CMK (cell line): ENCODE results near the gene TMC4.
A peak's percentile ranks its signal among the peaks of the same experiment; 100 is the strongest.
"Not testable (repeated sequence)": the region's sequence is repeated elsewhere in the genome, so short reads cannot be mapped to it uniquely, and the experiment has no call there.

Source experiments
- DNase-seq: peaks from one replicate; pipeline ENCODE4 v3.0.0-alpha.2; 2010; ENCODE audit warnings: low read depth

The TMC4 gene

DNA sequence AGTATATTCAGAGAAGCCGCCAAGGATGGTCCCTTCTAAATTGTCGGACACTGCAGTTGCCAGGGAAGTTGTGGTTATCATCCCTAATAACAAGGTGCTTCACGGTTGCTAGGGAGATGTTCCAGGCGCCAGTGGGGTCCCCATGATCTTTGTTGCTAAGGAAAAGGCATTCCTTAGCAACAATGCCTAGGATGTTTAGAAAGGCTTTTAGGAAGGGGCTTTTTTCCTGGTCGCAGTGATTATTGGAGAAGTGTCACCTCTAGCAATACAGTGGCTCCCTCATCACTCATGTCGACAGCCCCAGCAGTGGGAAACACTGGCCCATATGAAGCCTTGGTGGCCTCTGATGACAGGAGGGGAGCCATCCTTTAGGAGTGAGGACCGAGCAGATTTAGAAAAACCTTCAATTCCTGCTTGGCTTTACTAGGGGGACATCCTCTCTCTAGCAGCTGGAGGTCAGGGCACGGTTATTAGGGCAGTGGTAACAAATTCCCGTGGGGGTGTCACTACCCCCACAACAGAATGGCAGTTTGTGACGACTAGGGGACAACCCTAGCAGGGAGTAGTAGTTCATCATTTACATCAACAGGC is 6.4 kb upstream of the TMC4 start:
- DNase-seq, result no peak

DNA sequence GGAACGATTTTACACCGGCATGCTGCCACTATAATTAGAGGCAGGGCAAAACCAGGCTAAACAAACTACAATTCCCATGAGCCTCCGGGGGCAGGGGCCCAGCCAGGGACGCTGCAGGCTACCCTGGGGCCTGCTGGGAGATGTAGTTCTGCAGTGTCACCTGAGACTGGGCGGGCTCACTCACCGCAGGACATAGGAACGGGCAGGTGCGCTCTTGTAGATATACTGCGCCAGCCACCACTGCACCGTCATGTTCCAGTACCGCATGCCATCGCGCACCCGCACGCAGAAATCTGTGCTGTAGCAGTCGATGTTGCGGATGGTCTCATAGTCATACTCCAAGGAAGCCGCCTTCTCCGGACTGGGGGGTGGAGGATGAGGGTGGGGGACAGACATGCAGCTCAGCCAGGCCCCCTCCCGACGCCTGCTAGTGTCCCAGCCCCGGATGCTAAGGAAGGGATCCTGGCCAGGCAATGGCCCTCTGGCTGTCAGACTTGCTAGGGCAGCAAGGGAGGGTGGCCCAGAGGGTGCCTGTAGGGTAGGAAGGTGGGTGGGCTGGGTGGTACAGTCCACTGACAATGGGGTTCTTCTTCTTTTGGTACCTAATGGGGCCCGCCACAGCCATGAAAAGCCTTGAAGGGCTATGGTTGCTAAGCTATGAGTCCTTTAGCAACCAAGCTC is 5.8 kb upstream of the TMC4 start:
- no peak for DNase-seq

DNA sequence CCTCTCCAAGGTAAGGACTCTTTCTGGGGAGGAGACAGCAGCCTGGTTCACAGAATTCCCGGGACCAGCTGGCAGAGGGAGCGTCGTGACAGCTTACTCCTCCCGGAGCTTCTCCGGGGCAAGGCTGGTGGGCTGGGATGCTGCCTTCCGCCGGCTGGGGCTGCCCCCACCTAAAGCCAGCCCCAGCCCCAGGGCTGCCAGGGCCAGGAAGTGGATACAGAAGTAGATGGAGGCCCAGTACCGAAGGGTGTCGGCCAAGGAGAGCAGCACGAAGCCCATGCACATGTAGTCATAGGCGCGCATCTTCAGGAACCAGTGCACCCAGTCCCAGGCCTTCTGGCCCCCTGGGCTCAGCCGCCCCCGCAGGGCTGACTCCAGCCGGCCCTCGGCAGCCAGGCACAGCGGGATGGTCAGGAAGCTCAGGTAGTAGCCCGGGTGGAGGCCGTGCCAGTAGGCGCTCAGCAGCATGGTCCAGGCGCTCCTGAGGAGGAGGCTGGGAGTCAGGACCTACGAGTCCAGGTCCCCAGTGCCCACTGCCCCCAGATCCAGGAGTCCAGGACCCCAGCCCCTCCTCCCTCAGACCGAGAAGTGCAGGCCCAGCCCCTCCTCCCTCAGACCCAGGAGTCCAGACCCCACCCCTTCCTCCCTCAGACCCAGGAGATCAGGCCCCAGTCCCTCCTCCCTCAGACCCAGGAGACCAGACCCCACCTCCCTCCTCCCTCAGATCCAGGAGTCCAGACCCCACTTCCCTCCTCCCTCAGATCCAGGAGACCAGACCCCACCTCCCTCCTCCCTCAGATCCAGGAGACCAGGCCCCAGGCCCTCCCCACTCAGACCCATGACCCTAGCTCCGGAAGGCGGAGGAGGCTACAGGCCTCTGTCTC is 1.2 kb upstream of the TMC4 start:
- no peak for DNase-seq

DNA sequence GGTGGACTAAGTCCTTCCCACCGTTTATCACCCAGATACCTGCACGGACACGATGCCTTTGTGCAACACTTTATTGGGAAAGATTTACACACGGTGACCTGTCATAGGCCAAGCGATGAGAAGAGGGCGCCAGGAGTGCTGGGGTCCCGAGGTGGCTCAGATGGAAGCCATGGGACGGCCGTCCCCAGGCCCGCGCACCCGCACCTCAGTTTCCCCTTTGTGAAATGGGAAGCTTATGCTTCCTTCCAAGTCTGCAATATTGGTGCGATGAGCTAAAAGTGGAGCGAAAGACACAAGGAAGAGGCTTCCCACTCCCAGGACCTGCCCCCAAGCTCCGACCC is 369 bp upstream of the TMC4 start:
- no peak for DNase-seq

DNA sequence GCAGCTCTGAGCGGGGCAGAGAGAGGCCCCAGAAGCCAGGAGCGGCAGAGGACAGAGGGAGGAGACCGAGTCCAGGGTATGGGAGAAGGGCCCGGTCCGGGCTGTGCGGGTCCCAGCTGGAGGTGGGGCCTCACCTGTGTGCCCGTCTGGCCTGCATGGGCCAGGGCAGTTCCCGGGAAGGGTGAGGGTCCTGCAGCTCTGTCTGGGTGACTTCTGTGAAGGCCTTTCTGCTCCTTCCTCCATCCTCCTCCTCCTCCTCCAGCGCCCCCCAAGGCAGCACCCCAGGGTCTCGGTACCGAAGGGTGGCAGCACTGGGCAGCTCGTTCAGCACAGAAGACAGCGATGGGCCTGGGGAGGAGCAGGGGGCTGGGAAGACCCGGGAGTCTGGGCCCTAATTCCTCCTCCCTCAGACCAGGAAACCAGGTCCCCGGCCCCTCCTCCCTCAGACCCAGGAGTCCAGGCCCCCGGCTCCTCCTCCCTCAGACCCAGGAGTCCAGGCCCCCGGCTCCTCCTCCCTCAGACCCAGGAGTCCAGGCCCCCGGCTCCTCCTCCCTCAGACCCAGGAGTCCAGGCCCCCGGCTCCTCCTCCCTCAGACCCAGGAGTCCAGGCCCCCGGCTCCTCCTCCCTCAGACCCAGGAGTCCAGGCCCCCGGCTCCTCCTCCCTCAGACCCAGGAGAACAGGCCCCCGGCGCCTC is 1.1 kb downstream of the TMC4 start:
- not testable (repeated sequence) for DNase-seq

DNA sequence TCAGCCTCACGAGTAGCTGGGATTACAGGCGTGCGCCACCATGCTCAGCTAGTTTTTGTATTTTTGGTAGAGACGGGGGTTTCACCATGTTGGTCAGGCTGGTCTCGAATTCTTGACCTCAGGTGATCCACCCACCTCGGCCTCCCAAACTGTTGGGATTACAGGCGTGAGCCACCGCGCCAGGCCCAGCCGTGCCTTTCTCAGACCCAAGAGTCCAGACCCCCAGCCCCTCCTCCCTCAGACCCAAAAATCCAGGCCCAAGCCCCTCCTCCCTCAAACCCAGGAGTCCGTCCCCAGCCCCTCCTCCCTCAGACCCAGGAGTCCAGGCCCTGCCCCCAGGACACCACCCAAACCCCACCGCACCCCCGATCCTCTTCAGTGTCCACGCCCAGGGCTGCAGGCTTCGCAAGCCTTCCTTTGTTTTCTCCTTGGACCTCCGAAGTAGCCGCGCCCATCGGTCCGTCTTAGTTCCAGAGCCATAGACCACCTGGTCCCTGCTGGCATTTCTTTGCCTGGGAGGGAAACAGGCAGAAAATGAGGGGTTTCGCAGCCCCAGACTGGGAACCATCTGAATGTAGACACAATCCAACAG is 3.7 kb downstream of the TMC4 start:
- DNase-seq, result no peak

DNA sequence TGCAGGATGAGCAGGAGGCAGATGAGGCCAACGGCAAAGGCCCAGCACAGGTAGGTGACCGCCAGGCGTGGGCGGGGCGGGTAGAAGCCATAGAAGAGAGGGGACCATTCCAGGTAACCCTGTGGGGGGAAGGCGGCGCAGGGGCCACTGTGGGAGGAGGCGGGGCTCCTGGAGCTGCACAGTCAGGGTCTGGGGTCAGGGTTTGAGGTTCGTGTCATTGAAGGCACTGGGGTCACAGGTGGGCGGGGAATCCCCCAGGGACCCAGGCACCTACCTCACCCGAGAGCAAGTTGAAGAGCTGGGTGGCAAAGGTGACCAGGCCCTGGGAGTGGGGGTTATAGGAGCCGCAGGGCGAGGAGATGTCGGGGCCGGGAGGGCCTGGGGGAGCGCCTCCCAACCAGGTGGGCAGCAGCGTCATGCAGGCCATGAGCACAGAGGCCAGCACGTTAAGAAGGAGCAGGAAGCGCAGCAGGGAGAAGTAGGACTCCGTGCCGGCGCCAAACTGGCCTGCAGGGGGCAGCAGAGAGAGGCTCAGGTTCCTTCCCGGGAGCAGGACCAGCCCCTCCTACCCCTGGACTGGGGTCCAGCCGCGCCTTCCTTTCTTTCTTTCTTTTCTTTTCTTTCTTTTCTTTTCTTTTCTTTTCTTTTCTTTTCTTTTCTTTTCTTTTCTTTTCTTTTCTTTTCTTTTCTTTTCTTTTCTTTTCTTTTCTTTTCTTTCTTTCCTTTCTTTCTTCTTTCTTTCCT is 4.6 kb downstream of the TMC4 start:
- peak; percentile 72 for DNase-seq

DNA sequence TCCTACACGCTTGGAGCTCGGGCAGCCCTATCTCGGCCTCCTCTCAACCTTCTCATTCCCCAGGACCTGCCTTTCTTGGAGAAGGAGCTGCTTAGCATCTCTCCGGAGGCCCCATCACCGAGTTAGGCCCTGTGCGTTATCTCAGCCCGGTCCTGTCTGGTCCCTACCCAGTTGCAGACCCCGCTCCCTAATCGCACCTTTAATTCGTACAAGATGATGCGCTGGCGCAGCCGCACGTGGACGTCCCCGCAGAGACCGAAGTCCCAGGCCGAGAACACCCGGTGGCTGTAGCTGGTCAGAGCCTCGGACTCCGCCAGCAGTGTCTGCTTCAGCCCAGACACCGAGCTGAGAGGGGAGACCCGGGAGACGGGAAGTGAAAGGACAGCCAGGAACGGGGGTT is 7.7 kb downstream of the TMC4 start:
- DNase-seq, result no peak

DNA sequence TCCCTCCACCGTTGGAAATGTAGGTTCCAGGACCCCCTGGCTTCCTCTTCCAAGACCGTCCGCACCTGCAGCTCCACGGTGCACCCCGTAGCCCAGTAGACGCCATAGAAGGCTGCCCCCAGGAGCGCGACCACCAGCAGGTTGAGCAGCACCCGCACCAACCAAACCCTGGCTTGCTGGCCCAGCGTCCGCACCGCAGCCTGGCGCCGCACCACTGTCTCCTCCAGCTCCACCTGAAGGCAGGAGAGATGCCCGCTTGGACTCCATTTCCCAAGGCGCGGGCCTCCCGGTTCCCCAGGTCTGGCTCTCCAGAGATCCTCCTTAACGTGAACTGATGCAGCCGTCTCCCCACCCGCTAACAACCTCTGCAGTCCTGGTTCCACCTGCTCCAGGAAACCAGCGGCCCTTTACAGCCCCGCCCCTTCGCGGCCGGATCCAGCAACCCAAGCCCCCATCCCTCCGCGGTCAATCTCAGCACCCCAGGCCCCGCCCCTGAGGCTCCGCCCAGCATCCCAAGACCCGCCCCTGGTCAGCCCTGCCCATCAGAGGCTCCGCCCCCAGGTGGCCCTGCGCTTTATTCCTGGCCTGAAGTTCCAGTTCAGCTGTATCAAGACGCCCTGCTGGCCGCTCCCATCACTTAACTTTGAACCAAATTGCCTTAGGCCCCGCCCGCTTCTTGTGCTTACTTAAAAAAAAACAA is 8.4 kb downstream of the TMC4 start:
- DNase-seq, result no peak

DNA sequence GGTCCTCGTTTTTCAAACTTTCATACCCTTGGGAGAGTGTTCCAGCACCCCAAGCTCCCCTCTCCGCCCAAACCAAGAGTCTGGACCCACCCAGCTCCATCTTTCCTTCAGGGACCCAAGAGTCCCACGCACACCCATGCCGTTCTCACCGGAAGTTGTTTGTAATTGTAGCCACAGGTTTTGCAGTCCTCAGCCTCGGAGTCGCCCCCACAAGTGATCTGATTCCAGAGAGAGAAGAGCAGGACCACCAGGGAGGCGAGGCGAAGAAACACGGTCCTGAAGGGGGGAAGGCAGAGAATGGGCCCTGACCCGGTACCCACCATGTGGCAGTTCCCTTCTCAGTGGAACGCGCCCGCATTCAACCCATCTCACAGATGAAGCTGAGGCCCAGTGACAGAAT is 10.1 kb downstream of the TMC4 start:
- DNase-seq, result no peak

DNA sequence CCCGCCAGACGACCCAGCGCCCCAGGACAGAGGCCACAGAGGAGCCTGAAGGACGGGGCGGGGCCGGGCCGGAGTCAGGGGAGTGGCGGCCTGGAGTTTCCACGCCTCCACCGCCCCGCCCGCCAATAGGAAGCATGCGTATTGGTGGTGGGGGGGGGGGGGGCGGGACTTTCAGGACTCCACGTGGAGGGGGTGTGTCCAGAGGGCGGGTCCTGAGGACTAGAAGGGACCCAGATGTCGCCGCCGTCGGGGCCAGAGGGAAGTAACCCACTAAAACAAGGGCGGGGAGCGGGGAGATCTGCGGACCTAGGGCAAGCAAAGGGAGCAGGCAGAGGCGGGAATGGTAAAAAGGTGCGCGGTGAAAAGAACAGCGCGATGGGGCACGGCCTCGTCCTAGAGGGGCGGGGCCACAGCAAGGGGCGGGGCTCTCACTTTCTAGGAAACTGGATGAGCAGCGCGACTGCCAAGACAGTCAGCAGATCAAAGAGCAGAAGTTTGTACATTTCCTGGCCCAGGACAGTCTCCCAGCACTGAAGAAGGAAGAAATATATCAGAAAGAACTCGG is 10.6 kb downstream of the TMC4 start:
- DNase-seq, result peak; percentile 81

DNA sequence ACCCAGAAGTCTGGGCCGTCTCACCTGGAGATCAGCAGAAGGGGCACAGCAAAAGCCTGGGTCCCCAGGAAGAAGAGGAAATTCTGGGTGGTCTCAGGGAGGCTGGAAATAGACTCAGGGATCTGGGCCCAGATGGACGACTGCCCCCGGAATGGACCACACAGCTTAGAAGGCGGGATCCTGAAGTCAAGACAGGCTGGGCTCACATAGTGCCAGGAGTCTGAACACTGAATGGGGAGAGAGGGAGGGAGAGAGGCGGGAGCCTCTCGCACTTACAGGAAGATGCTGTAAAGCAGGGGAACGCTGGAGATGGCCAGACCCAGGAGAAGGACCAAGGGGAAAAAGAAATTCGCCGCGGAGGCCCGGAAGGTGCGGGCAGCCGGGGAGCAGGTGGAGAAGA is 12.1 kb downstream of the TMC4 start:
- no peak for DNase-seq

DNA sequence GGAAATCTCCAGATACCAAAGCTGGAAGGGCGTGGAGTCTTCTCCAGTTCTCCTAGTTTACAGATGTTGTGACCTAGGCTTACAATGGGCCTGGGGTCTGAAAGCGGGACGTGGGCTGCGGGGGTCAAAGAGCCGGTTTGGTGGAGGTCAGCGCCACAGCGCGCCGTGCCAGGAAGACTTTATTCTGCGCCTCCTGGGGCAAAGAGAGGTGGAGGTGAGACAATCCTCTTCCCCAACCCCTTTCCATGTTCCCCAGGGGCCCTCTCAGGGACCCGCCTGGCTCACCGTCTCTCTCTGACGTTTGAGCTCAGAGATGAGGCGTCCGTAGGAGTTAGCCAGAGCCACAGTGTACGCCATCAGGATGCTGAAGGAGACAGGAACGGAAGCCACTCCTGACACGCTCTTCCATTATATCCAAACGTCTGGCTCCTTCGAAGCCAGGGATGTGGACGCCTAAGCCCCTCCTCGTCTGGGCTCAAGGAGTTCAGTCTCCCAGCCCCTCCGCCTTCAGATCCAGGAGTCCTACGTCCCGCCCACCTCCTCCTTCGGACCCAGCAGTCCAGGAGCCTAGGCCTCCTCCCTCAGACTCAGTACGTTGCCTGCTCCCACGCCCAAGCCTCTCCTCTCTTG is 12.7 kb downstream of the TMC4 start:
- no peak for DNase-seq

DNA sequence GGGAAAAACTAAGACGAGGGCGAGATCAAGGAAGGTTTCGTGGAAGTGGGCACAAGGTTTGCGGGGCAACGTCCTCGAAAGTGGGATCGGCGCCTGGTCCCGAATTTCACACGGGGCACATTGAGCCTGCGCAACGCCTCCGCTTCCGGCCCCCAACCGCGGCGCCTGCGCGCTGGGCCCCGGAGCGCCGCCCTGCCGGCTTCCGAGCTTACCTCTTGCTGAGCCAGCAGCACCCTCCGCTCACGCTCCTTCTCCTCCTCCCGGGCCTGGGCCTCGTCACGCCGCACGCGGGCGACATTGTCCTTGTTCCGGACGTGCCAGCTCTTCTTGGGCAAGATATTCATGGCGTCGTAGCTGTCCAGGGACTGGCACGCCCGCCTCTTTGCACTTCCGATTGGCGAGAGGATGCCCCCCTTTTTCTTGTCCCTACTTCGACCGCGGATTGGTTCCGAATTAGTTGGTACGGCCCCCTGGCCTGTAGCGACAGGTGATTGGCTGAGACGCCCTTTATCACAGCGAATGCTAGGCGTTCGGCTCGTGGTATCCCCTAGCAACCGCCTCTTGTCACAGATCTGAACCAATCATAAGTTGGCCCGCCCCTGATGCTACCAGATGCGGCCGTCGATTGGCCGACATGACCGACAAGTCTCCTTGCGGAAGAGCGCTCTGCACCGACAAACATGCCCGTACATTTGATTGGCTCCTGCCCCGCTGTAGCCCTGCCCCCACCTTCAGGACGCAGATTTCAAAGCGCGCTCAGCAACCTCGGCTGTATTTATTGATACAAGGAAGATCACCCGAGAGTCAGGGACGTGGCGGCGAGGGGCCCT is 13.4 kb downstream of the TMC4 start, which contains the start of gene LENG1:
LENG1 (minus strand) TSS at position 370 of the 830 bp plus-strand sequence; CDS start at position 344, 26 bp downstream.
- peak; percentile 100 for DNase-seq

DNA sequence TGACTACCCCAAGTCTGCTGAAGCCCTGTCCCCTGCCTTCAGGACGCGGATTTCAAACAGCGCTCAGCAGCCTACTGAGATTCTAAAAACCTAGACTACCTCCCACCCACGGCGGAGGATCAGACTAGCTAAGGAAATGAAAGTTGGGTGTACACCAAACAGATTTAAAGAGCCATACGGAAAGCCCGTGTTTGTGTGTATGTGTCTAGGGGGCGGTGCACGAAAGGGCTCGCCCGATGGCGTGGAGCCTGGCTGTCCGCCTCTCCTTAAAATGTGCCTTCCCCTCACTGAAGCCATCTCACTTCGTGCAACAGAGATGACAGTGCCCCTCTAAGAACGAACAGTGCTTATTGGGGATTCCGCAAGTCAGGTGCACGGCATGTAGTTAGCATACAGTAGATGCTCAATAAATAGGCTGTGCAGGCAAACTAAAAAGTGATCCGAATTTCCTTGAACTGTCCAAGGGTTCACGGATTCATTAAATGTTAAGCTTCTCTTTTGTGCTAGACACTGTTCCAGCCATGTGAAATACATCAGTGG is 14.1 kb downstream of the TMC4 start:
- no peak for DNase-seq

DNA sequence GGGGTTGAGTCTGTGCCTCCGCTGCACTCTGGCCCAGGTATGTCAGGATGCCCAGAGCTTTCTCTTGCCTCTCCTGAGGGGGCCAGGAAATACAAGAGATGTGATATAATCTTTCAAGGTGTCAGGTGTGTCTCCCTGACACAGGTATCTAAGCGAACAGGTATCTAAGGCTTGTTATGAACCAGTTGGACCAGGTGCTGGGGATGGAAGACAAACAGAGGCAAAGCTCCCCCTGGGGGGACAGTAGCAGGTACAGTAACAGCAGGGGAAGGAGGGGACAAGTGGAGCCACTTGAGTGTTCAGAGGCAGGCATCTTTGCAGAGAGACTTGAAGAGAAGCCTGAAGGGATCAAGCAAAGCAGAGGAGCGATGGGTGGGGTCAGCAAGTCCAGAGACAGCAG is 16.0 kb downstream of the TMC4 start:
- no peak for DNase-seq

DNA sequence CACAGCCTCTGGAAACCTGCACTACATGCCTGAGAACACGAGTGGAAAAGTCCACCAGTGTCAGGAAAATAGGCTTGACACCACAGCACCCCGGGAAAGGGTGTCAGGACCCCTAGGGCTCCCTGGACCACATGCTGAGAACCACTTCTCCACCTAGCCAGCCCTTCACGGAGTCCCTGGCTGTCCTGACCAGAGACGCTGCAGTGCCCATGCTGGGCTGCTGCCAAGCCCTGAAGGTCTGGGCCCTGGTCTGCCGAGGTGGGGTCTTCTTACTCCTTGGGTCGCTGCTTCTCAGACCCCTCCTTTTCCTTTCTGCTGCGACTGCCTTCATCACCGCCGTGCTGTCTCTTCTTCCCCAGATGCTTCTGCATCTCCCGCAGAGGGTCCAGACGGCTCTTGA is 16.5 kb downstream of the TMC4 start:
- DNase-seq, result no peak

DNA sequence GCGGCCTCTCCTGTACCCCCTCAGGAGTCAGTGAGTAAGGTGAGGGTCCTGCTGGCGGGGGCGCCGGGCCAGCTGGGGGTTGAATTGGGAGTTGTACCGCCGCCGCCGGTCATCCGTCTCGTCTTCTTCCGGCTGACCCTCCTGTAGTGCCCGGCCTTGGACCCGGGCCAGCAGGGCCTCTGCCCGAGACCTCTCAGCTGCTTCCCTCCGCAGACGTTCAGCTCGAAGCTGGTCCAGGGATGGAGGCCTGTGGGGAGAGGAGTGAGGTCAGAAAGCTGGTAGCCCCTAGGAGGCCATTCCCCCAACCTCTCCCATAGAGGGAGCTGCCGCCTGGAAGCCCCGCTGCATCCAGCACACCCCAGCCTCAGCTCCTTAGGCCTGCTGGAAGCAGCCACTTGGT is 17.3 kb downstream of the TMC4 start:
- no peak for DNase-seq
